ENCODE results near the gene CCDC57.

Gene CCDC57

GRCh38 chr17:82058855-82059249 is 153.8 kb downstream of the CCDC57 start:
- TF ChIP-seq CTCF (IDR thresholded peaks at IDR 0.05; ENCODE audit: low read depth, low read length): no peak
- DNase-seq (ENCODE audit: low read depth in 2 of 2): no peak
- H3K4me3 ChIP-seq (replicated peaks in 1 of 2; ENCODE audit: low read depth in 2 of 2, low read length in 2 of 2): no peak overlapping the region

- no peak for TF ChIP-seq CTCF (IDR thresholded peaks at IDR 0.05; ENCODE audit: low read depth, low read length)
- DNase-seq (ENCODE audit: low read depth in 2 of 2): no peak
- no peak overlapping the region for H3K4me3 ChIP-seq (replicated peaks in 1 of 2; ENCODE audit: low read depth in 2 of 2, low read length in 2 of 2)
Observed at GRCh38 chr17:82058230-82058854, 154.3 kb downstream of the CCDC57 start.

GRCh38 chr17:82056729-82057621 is 155.7 kb downstream of the CCDC57 start:
- H3K4me3 ChIP-seq (replicated peaks in 1 of 2; ENCODE audit: low read depth in 2 of 2, low read length in 2 of 2): no peak overlapping the region
- no peak for DNase-seq (ENCODE audit: low read depth in 2 of 2)
- TF ChIP-seq CTCF (IDR thresholded peaks at IDR 0.05; ENCODE audit: low read depth, low read length): no peak

- no peak overlapping the region for H3K4me3 ChIP-seq (replicated peaks in 1 of 2; ENCODE audit: low read depth in 2 of 2, low read length in 2 of 2)
- TF ChIP-seq CTCF (IDR thresholded peaks at IDR 0.05; ENCODE audit: low read depth, low read length): no peak
- DNase-seq (ENCODE audit: low read depth in 2 of 2): no peak
Observed at GRCh38 chr17:82055965-82056728, 156.5 kb downstream of the CCDC57 start.

GRCh38 chr17:82055023-82055964 is 157.3 kb downstream of the CCDC57 start:
- DNase-seq (ENCODE audit: low read depth in 2 of 2): no peak
- TF ChIP-seq CTCF (IDR thresholded peaks at IDR 0.05; ENCODE audit: low read depth, low read length): no peak
- no peak overlapping the region for H3K4me3 ChIP-seq (replicated peaks in 1 of 2; ENCODE audit: low read depth in 2 of 2, low read length in 2 of 2)

Data from cardiac fibroblast (primary cell).